HepG2 (cell line): Measurements from ENCODE around the gene RBP3. TPM values are rescaled to one million over a fixed set of nuclear protein-coding genes. Genes with fewer than 3 reads are reported as not detected.

Experiments used
- ATAC-seq: fragments of 200-7000 bp; cut with Tn5 transposase; 3 replicates; pipeline ENCODE4 v1.9.1; 2020; ENCODE audit warnings: mild to moderate bottlenecking, moderate library complexity
- BruUV-seq: library from RNA; stranded (reverse); fragments of 400-500 nt; replicated peaks from 2 replicates; lab custom pipeline; 2021; lab: Mats Ljungman, UMichigan
- CTCF ChIA-PET: fragments of 300-600 bp; formaldehyde crosslinking; extraction: SDS; loops from one replicate; lab custom pipeline; 2021; ENCODE audit warnings: low total read pairs, inconsistent platforms, low intra/inter-chr PET ratio; lab: Yijun Ruan, JAX
- POLR2A ChIA-PET: fragments of 350-600 bp; sonication (Branson Sonifier 250); formaldehyde crosslinking; loops from one replicate; lab custom pipeline; 2020; ENCODE audit warnings: antibody characterized with exemption, inconsistent platforms; lab: Yijun Ruan, JAX
- DNase-seq: peaks from one replicate; pipeline ENCODE4 v3.0.0-alpha.2; 2015; ENCODE audit warnings: low spot score
- FAIRE-seq: peaks from 3 replicates; lab custom pipeline; 2011; peaks lifted over from hg19 to GRCh38; lab: Jason Lieb, UNC
- H2AFZ ChIP-seq: one replicate; pipeline ENCODE4 v1.6.1; 2011; ENCODE audit warnings: low read length, inconsistent platforms
- H3K27ac ChIP-seq: fragments of 300-600 bp; 3 replicates; pipeline ENCODE4 v1.8.0; 2011; ENCODE audit warnings: mixed run types, mild to moderate bottlenecking, mixed read lengths, low read length, inconsistent platforms; ENCODE audit not compliant: insufficient read depth; ENCODE audit errors: extremely low read length
- H3K27me3 ChIP-seq, 2 experiments: fragments of 200-600 bp in 1 of 2; 2 replicates in 1 of 2; 3 replicates in 1 of 2; pipeline versions ENCODE4 v1.6.0 to v1.8.0; 2011; ENCODE audit warnings: low read length in 2 of 2, mild to moderate bottlenecking in 2 of 2, moderate library complexity in 2 of 2, inconsistent platforms in 1 of 2; ENCODE audit not compliant: insufficient read depth in 2 of 2, control insufficient read depth in 1 of 2
- H3K36me3 ChIP-seq, 2 experiments: fragments of 200-600 bp in 1 of 2; replicated peaks in 1 of 2; 2 replicates in 1 of 2; 3 replicates in 1 of 2; pipeline versions ENCODE4 v1.5.1 to v1.8.0; 2011; ENCODE audit warnings: low read length in 2 of 2, inconsistent platforms in 1 of 2; ENCODE audit not compliant: insufficient read depth in 2 of 2, control insufficient read depth in 1 of 2
- H3K4me1 ChIP-seq: 2 replicates; pipeline ENCODE4 v1.5.1; 2012; ENCODE audit warnings: low read length, inconsistent platforms; ENCODE audit not compliant: insufficient read depth
- H3K4me2 ChIP-seq: 2 replicates; pipeline ENCODE4 v1.6.0; 2011; ENCODE audit warnings: low read depth, low read length, inconsistent platforms
- H3K4me3 ChIP-seq, 3 experiments: fragments of 200-600 bp in 1 of 3; sonication (generic), shearing (Covaris generic) in 1 of 3; replicated peaks in 1 of 3; 2 replicates each; pipeline ENCODE4 v1.5.1; 2011 to 2016; ENCODE audit warnings: low read length in 3 of 3, inconsistent platforms in 2 of 3, low read depth in 2 of 3, mild to moderate bottlenecking in 2 of 3, control low read depth in 1 of 3, mixed read lengths in 1 of 3; ENCODE audit not compliant: insufficient read depth in 1 of 3
- H3K79me2 ChIP-seq: one replicate; pipeline ENCODE4 v1.6.1; 2011; ENCODE audit warnings: low read length, inconsistent platforms; ENCODE audit not compliant: insufficient read depth
- H3K9ac ChIP-seq: 2 replicates; pipeline ENCODE4 v1.6.0; 2011; ENCODE audit warnings: mild to moderate bottlenecking, low read depth, low read length, inconsistent platforms; ENCODE audit not compliant: insufficient read depth
- H3K9me3 ChIP-seq: 2 replicates; pipeline ENCODE4 v1.5.1; 2012; ENCODE audit warnings: mild to moderate bottlenecking, low read length
- H4K20me1 ChIP-seq: 2 replicates; pipeline ENCODE4 v1.6.0; 2011; ENCODE audit warnings: inconsistent platforms, mild to moderate bottlenecking, low read length, moderate library complexity; ENCODE audit not compliant: insufficient read depth
- ETV6 ChIP-seq: sonication (generic); formaldehyde crosslinking; conservative IDR thresholded peaks from 2 replicates; pipeline ENCODE4 v1.4.0; 2020; ENCODE audit warnings: missing genetic modification reagents
- HCFC1 ChIP-seq: fragments of 150-350 bp; IDR thresholded peaks from 2 replicates; pipeline ENCODE4 v1.6.1; 2014; ENCODE audit warnings: low read depth, low read length
- SATB2 ChIP-seq: sonication (generic); formaldehyde crosslinking; IDR thresholded peaks from 2 replicates; pipeline ENCODE4 v1.5.0; 2020; ENCODE audit warnings: missing genetic modification reagents
- SPEN ChIP-seq: sonication (generic); formaldehyde crosslinking; IDR thresholded peaks from 2 replicates; pipeline ENCODE4 v1.5.1; 2020; ENCODE audit warnings: low read depth, mild to moderate bottlenecking, missing genetic modification reagents
- ZC3H4 ChIP-seq: sonication (generic); formaldehyde crosslinking; IDR thresholded peaks from 2 replicates; pipeline ENCODE4 v1.4.0; 2020; ENCODE audit warnings: missing genetic modification reagents, borderline replicate concordance
- ZNF263 ChIP-seq: sonication (generic); formaldehyde crosslinking; IDR thresholded peaks from 2 replicates; pipeline ENCODE4 v1.4.0; 2020; ENCODE audit warnings: missing genetic modification reagents
- ZNF335 ChIP-seq: sonication (generic); formaldehyde crosslinking; IDR thresholded peaks from 2 replicates; pipeline ENCODE4 v1.4.0; 2020; ENCODE audit warnings: missing genetic modification reagents
- ZNF629 ChIP-seq: sonication (generic); formaldehyde crosslinking; conservative IDR thresholded peaks from 2 replicates; pipeline ENCODE4 v1.5.0; 2020; ENCODE audit warnings: missing genetic modification reagents
- ZNF839 ChIP-seq: sonication (generic); formaldehyde crosslinking; IDR thresholded peaks from 2 replicates; pipeline ENCODE4 v1.4.0; 2020; ENCODE audit warnings: missing genetic modification reagents, mild to moderate bottlenecking, borderline replicate concordance
- WGBS: methylation state at CpG from one replicate; pipeline ENCODE4 v1.1.6; 2017; ENCODE audit warnings: low lambda C conversion rate; 5-methylcytosine and 5-hydroxymethylcytosine counted together
- in situ Hi-C: cut with HindIII; loops from 2 replicates; pipeline ENCODE4 v1.10.0; 2017; ENCODE audit warnings: low pct_unique_long_range_greater_than_20kb; ENCODE audit not compliant: extremely low pct_ligation_motif_present
- intact Hi-C: fragments of 100-400 bp; cut with micrococcal nuclease; formaldehyde crosslinking; loops from one replicate; pipeline ENCODE4 v1.10.0; 2022; ENCODE audit not compliant: unreplicated experiment
- polyA plus RNA-seq, 8 experiments: library from polyadenylated mRNA; depleted of rRNA in 3 of 8; stranded (reverse) in 7 of 8; unstranded in 1 of 8; fragments of >200 nt; fragmentation: Illumina TruSeq in 4 of 8; extraction: Trizol in 4 of 8; gene quantifications; 2 replicates each; pipeline versions ENCODE4 v1.2.1 to v1.2.3, GENCODE V29; 2011 to 2016; ENCODE audit warnings: low read depth in 4 of 8, missing spikeins in 1 of 8, mixed read lengths in 1 of 8; ENCODE audit not compliant: insufficient read depth in 1 of 8
- total RNA-seq, 5 experiments: library from RNA; depleted of rRNA; stranded (reverse); fragments of >200 nt; fragmentation: Illumina TruSeq; extraction: Trizol; gene quantifications; 2 replicates each; pipeline ENCODE4 v1.2.3, GENCODE V29; 2016; ENCODE audit warnings: low read depth in 1 of 5
- TF ChIP-seq, protein P1 (sequence below), 2 experiments: sonication (generic) in 1 of 2; formaldehyde crosslinking in 1 of 2; IDR thresholded peaks; 2 replicates each; pipeline versions ENCODE4 v1.5.1 to v1.6.1; 2011 to 2020; ENCODE audit warnings: borderline replicate concordance in 1 of 2, low read depth in 1 of 2, low read length in 1 of 2, mild to moderate bottlenecking in 1 of 2, missing genetic modification reagents in 1 of 2, moderate library complexity in 1 of 2
- TF ChIP-seq, protein P2 (sequence below): sonication (generic); formaldehyde crosslinking; IDR thresholded peaks from 2 replicates; pipeline ENCODE4 v1.4.0; 2020; ENCODE audit warnings: missing genetic modification reagents

RBP3 gene
- total and polyA plus RNA-seq, 2 of the 13 experiments (the other 11 are each of a cell fraction or from before 2014, with no cell fraction given), result not detected

GRCh38 chr10:47358457-47358856, 10.3 kb downstream of the RBP3 start:
- no TSS peak for BruUV-seq
- Histone ChIP-seq H3K79me2 (no peaks in the 10 kb centered on the region), H3K27me3 (peaks cover 0 to 2% of the 10 kb centered on the region in 2 experiments; a peak in 2 of 5 replicates), H3K36me3 (no peaks in the 10 kb centered on the region), H3K4me1 (peaks cover 1% of the 10 kb centered on the region; the same call in 1 of the 2 replicates), H4K20me1 (no peaks in the 10 kb centered on the region), H3K4me2 (no peak overlapping the region), H3K4me3 (no peak overlapping the region), H3K27ac (no peak overlapping the region), H3K9me3 (no peaks in the 10 kb centered on the region), H2AFZ (no peak overlapping the region), H3K9ac (no peak overlapping the region)
- intact Hi-C loops (no loop called here), in situ Hi-C loops (no loop called here)
- no peak for FAIRE-seq
- 0% methylated on average over 1 of the region's 3 CpGs for WGBS
- CTCF ChIA-PET, result no interaction called here
- ATAC-seq, result no peak
- no peak for TF ChIP-seq ZNF263 (CRISPR knock-in tag)
- POLR2A ChIA-PET, result no interaction called here
- no peak for DNase-seq

- H3K4me1 ChIP-seq, result peaks cover 8% of the 10 kb centered on the region; the same call in 1 of the 2 replicates
- ATAC-seq (no peak), DNase-seq (no peak), FAIRE-seq (no peak)
- no peak overlapping the region for H3K4me3 ChIP-seq
- no TSS peak for BruUV-seq
- in situ Hi-C loops (no loop called here), intact Hi-C loops (no loop called here)
- peaks cover 0 to 2% of the 10 kb centered on the region in 2 experiments; a peak in 2 of 5 replicates for H3K27me3 ChIP-seq
- ChIA-PET POLR2A (no interaction called here), CTCF (no interaction called here)
- H3K9ac ChIP-seq, result no peak overlapping the region
- TF ChIP-seq SATB2 (CRISPR knock-in tag) (no peak), HCFC1 (no peak), SPEN (no peak), ZNF629 (CRISPR knock-in tag) (no peak), ZC3H4 (CRISPR knock-in tag) (no peak), ZNF335 (no peak), ETV6 (CRISPR knock-in tag) (no peak), ZNF839 (CRISPR knock-in tag) (no peak)
- TF ChIP-seq, protein P1, sequence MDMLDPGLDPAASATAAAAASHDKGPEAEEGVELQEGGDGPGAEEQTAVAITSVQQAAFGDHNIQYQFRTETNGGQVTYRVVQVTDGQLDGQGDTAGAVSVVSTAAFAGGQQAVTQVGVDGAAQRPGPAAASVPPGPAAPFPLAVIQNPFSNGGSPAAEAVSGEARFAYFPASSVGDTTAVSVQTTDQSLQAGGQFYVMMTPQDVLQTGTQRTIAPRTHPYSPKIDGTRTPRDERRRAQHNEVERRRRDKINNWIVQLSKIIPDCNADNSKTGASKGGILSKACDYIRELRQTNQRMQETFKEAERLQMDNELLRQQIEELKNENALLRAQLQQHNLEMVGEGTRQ (IDR thresholded peaks at IDR 0.05; ENCODE audit: low read depth, low read length), result no peak
- TF ChIP-seq, protein P1 (CRISPR knock-in tag; IDR thresholded peaks at IDR 0.05; ENCODE audit: borderline replicate concordance), result no peak
- TF ChIP-seq, protein P2, sequence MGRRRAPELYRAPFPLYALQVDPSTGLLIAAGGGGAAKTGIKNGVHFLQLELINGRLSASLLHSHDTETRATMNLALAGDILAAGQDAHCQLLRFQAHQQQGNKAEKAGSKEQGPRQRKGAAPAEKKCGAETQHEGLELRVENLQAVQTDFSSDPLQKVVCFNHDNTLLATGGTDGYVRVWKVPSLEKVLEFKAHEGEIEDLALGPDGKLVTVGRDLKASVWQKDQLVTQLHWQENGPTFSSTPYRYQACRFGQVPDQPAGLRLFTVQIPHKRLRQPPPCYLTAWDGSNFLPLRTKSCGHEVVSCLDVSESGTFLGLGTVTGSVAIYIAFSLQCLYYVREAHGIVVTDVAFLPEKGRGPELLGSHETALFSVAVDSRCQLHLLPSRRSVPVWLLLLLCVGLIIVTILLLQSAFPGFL (CRISPR knock-in tag), result no peak
- H3K27ac ChIP-seq, result no peak overlapping the region
- no peaks in the 10 kb centered on the region for H3K79me2 ChIP-seq
- no peak overlapping the region for H2AFZ ChIP-seq
- H3K36me3 ChIP-seq, result no peaks in the 10 kb centered on the region
- no peaks in the 10 kb centered on the region for H3K9me3 ChIP-seq
- no peaks in the 10 kb centered on the region for H4K20me1 ChIP-seq
- no peak overlapping the region for H3K4me2 ChIP-seq
- 0% methylated on average over 2 of the region's 2 CpGs for WGBS
Observed at GRCh38 chr10:47359101-47359500, 10.9 kb downstream of the RBP3 start.
